Endothelial cell of umbilical vein (primary cell): ENCODE results near the gene ETV6. TPM values are rescaled to one million over a fixed set of nuclear protein-coding genes. Genes with fewer than 3 reads are reported as not detected.

ENCODE experiments used
- BruUV-seq: library from RNA; stranded (reverse); fragments of 400-500 nt; replicated peaks from 2 replicates; lab custom pipeline; 2021; lab: Mats Ljungman, UMichigan
- CTCF ChIA-PET: fragments of 300-600, 350-600 bp; sonication (Branson Sonifier 250); formaldehyde crosslinking; loops from one replicate; lab custom pipeline; 2021; ENCODE audit warnings: antibody characterized with exemption, inconsistent platforms; lab: Charles Lee
- POLR2A ChIA-PET: fragments of 300-600, 350-600 bp; sonication (Branson Sonifier 250); formaldehyde crosslinking; loops from one replicate; lab custom pipeline; 2021; ENCODE audit warnings: antibody characterized with exemption, inconsistent platforms; lab: Charles Lee
- DNase-seq: peaks from one replicate; pipeline ENCODE4 v3.0.0-alpha.2; 2011; ENCODE audit warnings: low read depth, low spot score
- FAIRE-seq: peaks from 2 replicates; lab custom pipeline; 2011; peaks lifted over from hg19 to GRCh38; lab: Jason Lieb, UNC
- H2AFZ ChIP-seq: 2 replicates; pipeline ENCODE4 v1.6.0; 2012; ENCODE audit warnings: low read depth, low read length, control low read depth, inconsistent platforms
- H3K27ac ChIP-seq: 2 replicates; pipeline ENCODE4 v1.5.1; 2011; ENCODE audit warnings: low read depth, mild to moderate bottlenecking, control low read depth, low read length, moderate library complexity; ENCODE audit not compliant: insufficient read depth
- H3K27me3 ChIP-seq, 2 experiments: 2 replicates each; pipeline versions ENCODE4 v1.6.0 to v1.6.1; 2011; ENCODE audit warnings: low read length in 2 of 2, mixed read lengths in 1 of 2; ENCODE audit not compliant: control insufficient read depth in 2 of 2, insufficient read depth in 2 of 2
- H3K36me3 ChIP-seq, 2 experiments: 2 replicates in 1 of 2; 3 replicates in 1 of 2; pipeline ENCODE4 v1.5.1; 2011; ENCODE audit warnings: low read length in 2 of 2, mild to moderate bottlenecking in 1 of 2, moderate library complexity in 1 of 2; ENCODE audit not compliant: control insufficient read depth in 2 of 2, insufficient read depth in 2 of 2; ENCODE audit errors: extremely low read depth in 1 of 2
- H3K4me1 ChIP-seq: 3 replicates; pipeline ENCODE4 v1.5.1; 2011; ENCODE audit warnings: mild to moderate bottlenecking, low read length; ENCODE audit not compliant: control insufficient read depth, insufficient read depth; ENCODE audit errors: extremely low read depth
- H3K4me2 ChIP-seq: 2 replicates; pipeline ENCODE4 v1.6.1; 2011; ENCODE audit warnings: low read length, control low read depth, mixed read lengths; ENCODE audit not compliant: insufficient read depth
- H3K4me3 ChIP-seq, 3 experiments: fragments of 200-600 bp in 1 of 3; sonication (generic), shearing (Covaris generic) in 1 of 3; replicated peaks in 1 of 3; 2 replicates each; pipeline ENCODE4 v1.5.1; 2011 to 2016; ENCODE audit warnings: control low read depth in 3 of 3, low read length in 3 of 3, mild to moderate bottlenecking in 2 of 3, inconsistent platforms in 1 of 3, low read depth in 1 of 3, moderate library complexity in 1 of 3; ENCODE audit not compliant: insufficient read depth in 1 of 3
- H3K79me2 ChIP-seq: 2 replicates; pipeline ENCODE4 v1.6.0; 2012; ENCODE audit warnings: low read length, inconsistent platforms; ENCODE audit not compliant: control insufficient read depth, insufficient read depth
- H3K9ac ChIP-seq: replicated peaks from 2 replicates; pipeline ENCODE3; 2011; ENCODE audit warnings: low read length, control low read depth; ENCODE audit not compliant: insufficient read depth; ENCODE audit errors: extremely low read depth
- H3K9me1 ChIP-seq: replicated peaks from 3 replicates; pipeline ENCODE4 v1.6.0; 2011; ENCODE audit warnings: mild to moderate bottlenecking, low read length; ENCODE audit not compliant: control insufficient read depth, insufficient read depth; ENCODE audit errors: extremely low read depth
- H3K9me3 ChIP-seq: replicated peaks from 2 replicates; pipeline ENCODE4 v1.5.1; 2012; ENCODE audit warnings: low read length, inconsistent platforms; ENCODE audit not compliant: control insufficient read depth, insufficient read depth
- H4K20me1 ChIP-seq: replicated peaks from 2 replicates; pipeline ENCODE3; 2011; ENCODE audit warnings: mild to moderate bottlenecking, low read length; ENCODE audit not compliant: control insufficient read depth, insufficient read depth; ENCODE audit errors: extremely low read depth
- EZH2 ChIP-seq: IDR thresholded peaks from 2 replicates; pipeline ENCODE4 v1.6.1; 2012; ENCODE audit warnings: borderline replicate concordance, low read depth, mild to moderate bottlenecking, moderate library complexity, low read length, inconsistent platforms; ENCODE audit not compliant: severe bottlenecking
- FOS ChIP-seq: IDR thresholded peaks from 2 replicates; pipeline ENCODE4 v1.6.1; 2011; ENCODE audit warnings: mild to moderate bottlenecking, low read length, moderate library complexity, borderline replicate concordance; ENCODE audit not compliant: insufficient read depth
- GATA2 ChIP-seq: IDR thresholded peaks from 2 replicates; pipeline ENCODE4 v1.7.0; 2011; ENCODE audit warnings: low read depth, mild to moderate bottlenecking, moderate library complexity, mixed read lengths, low read length; ENCODE audit not compliant: insufficient read length, insufficient read depth
- MYC ChIP-seq: IDR thresholded peaks from one replicate; pipeline ENCODE4 v1.6.1; 2011; ENCODE audit warnings: mild to moderate bottlenecking, low read depth, low read length
- POLR2AphosphoS5 ChIP-seq: IDR thresholded peaks from 2 replicates; pipeline ENCODE4 v1.6.1; 2012; ENCODE audit warnings: low read depth, mild to moderate bottlenecking, control low read depth, low read length, moderate library complexity; ENCODE audit not compliant: insufficient read depth
- dilution Hi-C: fragments of 300-500 bp; cut with MboI; formaldehyde crosslinking; loops from one replicate; pipeline ENCODE4 v1.15.0; 2019; ENCODE audit warnings: low sequenced_read_pairs; ENCODE audit not compliant: extremely low pct_ligation_motif_present
- intact Hi-C: fragments of 100-400 bp; cut with micrococcal nuclease; formaldehyde crosslinking; loops from one replicate; pipeline ENCODE4 v1.10.0; 2022
- polyA plus RNA-seq, 4 experiments: library from polyadenylated mRNA; depleted of rRNA in 3 of 4; stranded (reverse) in 3 of 4; unstranded in 1 of 4; fragments of >200 nt; gene quantifications; 2 replicates each; pipeline versions ENCODE4 v1.2.1 to v1.2.3, GENCODE V29; 2011 to 2012; ENCODE audit warnings: missing spikeins in 1 of 4
- total RNA-seq: library from RNA; stranded (reverse); gene quantifications from 2 replicates; pipeline ENCODE4 v1.2.3, GENCODE V29; 2021
- TF ChIP-seq, protein P1 (sequence below): IDR thresholded peaks from 2 replicates; pipeline ENCODE4 v1.6.1; 2011; ENCODE audit not compliant: insufficient read depth, insufficient read length
- TF ChIP-seq, protein P2 (sequence below), 2 donors: IDR thresholded peaks; 1 replicate in 1 of 2; 2 replicates in 1 of 2; pipeline ENCODE4 v1.5.1; 2011; ENCODE audit warnings: low read length in 2 of 2, mild to moderate bottlenecking in 2 of 2, moderate library complexity in 2 of 2, control low read depth in 1 of 2, inconsistent platforms in 1 of 2, low read depth in 1 of 2; ENCODE audit not compliant: insufficient read depth in 1 of 2; ENCODE audit errors: extremely low read depth in 1 of 2

Gene ETV6
- total and polyA plus RNA-seq, 2 donors (not counting 3 experiments of a cell fraction or from before 2014, with no cell fraction given) = 15.9 to 57.1 TPM

DNA sequence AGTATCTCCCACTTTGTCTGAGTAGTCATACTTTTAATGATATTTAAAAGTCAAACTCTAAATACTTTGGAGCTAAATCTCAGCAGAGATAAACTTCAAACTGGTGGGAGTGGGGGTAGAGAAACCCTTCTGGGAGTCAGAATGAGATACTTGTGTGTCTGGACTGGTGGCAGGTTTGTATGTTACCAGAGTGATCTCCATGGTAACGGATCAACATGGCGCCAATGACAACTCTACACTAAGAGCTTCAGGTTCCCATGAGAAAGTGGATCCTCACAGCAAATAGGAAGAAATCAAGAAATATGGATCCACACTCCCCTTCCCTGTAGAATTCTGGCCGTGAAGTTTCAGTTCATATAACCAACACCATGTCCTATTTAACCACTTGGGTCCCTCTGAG is 121.9 kb downstream of the ETV6 start:
- no TSS peak for BruUV-seq
- no peak for DNase-seq
- Histone ChIP-seq H3K9me3 (no peaks in the 10 kb centered on the region), H3K27me3 (no peaks in the 10 kb centered on the region), H3K79me2 (peaks cover 43% of the 10 kb centered on the region), H3K36me3 (peaks cover 0 to 5% of the 10 kb centered on the region in 2 experiments), H3K9ac (no peak overlapping the region), H3K4me2 (no peak overlapping the region), H3K9me1 (no peaks in the 10 kb centered on the region), H3K27ac (no peak overlapping the region), H3K4me3 (no peak overlapping the region), H2AFZ (no peak overlapping the region), H3K4me1 (peaks cover 20% of the 10 kb centered on the region), H4K20me1 (no peaks in the 10 kb centered on the region)
- no peak for TF ChIP-seq POLR2AphosphoS5
- no peak for TF ChIP-seq FOS
- TF ChIP-seq, protein P1, sequence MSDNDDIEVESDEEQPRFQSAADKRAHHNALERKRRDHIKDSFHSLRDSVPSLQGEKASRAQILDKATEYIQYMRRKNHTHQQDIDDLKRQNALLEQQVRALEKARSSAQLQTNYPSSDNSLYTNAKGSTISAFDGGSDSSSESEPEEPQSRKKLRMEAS = no peak
- no peak for TF ChIP-seq GATA2
- TF ChIP-seq, protein P2, sequence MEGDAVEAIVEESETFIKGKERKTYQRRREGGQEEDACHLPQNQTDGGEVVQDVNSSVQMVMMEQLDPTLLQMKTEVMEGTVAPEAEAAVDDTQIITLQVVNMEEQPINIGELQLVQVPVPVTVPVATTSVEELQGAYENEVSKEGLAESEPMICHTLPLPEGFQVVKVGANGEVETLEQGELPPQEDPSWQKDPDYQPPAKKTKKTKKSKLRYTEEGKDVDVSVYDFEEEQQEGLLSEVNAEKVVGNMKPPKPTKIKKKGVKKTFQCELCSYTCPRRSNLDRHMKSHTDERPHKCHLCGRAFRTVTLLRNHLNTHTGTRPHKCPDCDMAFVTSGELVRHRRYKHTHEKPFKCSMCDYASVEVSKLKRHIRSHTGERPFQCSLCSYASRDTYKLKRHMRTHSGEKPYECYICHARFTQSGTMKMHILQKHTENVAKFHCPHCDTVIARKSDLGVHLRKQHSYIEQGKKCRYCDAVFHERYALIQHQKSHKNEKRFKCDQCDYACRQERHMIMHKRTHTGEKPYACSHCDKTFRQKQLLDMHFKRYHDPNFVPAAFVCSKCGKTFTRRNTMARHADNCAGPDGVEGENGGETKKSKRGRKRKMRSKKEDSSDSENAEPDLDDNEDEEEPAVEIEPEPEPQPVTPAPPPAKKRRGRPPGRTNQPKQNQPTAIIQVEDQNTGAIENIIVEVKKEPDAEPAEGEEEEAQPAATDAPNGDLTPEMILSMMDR (IDR thresholded peaks at IDR 0.05; ENCODE audit: extremely low read depth in 1 of 2, insufficient read depth in 1 of 2, low read depth in 1 of 2, low read length in 2 of 2) = no peak
- no peak for TF ChIP-seq EZH2
- TF ChIP-seq MYC = no peak
- dilution Hi-C loops (no loop called here), intact Hi-C loops (no loop called here)
- ChIA-PET POLR2A (no interaction called here), CTCF (interaction anchor here (2.1 kb wide), 1 partner anchor 26 kb away, joined by 5 read pairs; no protein-coding TSS in a partner anchor)
- no peak for FAIRE-seq
